ENCODE results near the gene CNTFR.

CNTFR gene

DNA sequence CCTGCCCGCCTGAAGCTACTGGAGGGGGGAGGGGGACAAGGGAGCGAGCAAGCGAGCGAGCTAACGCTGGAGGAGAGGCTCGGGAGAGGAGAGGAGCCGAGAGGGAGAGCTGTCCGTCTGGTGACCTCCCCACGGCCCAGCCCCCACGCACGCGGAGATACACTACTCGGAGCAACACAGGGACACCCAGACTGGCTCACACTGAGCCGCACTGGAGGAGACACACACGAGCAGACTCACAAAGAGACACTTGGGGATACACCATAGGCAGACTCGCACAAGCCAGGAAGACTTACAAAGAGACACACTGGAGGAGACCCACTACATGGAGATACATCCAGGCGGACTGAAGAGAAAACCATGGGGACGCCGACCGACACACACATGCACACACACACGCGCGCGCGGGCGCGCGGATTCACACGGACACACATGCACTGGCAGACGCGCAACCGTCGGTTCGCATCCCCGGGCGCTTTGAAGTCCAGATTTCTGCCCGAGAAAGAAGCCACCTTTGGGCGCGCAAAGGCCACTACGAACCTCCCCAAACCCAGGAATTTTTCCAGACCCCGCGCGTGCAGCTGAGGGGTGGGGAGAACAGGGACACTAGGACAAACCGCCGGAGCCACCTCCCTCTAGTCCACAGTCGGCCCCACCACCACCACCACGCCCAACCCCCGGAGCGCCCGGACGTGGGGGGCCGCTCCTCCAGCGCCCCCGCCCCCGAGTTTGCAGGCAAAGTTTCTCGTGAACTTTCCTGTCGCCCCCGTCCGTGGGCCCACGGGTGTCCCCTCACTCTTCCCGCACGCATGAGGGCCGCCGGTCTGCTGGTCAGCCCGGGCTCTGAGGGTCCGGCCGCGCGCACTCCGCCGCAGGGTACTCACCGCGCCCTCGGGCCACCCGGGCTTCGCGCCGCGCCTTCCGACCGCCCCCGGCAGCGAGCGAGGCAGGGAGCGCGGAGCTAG is 571 bp downstream of the CNTFR start:
- Mint-ChIP-seq H3K9me3 (no peaks in the 10 kb centered on the region), H3K4me3 (peak overlapping the region; percentile 88 to 92 (median 90)), H3K36me3 (ENCODE audit: low read depth) (no peaks in the 10 kb centered on the region), H3K27ac (peak overlapping the region; percentile 21 to 77 (median 68)), H3K4me1 (peaks cover 58% of the 10 kb centered on the region), H3K27me3 (ENCODE audit: low read depth) (peaks cover 83% of the 10 kb centered on the region)
- TF ChIP-seq, protein P1, sequence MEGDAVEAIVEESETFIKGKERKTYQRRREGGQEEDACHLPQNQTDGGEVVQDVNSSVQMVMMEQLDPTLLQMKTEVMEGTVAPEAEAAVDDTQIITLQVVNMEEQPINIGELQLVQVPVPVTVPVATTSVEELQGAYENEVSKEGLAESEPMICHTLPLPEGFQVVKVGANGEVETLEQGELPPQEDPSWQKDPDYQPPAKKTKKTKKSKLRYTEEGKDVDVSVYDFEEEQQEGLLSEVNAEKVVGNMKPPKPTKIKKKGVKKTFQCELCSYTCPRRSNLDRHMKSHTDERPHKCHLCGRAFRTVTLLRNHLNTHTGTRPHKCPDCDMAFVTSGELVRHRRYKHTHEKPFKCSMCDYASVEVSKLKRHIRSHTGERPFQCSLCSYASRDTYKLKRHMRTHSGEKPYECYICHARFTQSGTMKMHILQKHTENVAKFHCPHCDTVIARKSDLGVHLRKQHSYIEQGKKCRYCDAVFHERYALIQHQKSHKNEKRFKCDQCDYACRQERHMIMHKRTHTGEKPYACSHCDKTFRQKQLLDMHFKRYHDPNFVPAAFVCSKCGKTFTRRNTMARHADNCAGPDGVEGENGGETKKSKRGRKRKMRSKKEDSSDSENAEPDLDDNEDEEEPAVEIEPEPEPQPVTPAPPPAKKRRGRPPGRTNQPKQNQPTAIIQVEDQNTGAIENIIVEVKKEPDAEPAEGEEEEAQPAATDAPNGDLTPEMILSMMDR (IDR thresholded peaks at IDR 0.05; ENCODE audit: unreplicated experiment in 3 of 3), result no peak

DNA sequence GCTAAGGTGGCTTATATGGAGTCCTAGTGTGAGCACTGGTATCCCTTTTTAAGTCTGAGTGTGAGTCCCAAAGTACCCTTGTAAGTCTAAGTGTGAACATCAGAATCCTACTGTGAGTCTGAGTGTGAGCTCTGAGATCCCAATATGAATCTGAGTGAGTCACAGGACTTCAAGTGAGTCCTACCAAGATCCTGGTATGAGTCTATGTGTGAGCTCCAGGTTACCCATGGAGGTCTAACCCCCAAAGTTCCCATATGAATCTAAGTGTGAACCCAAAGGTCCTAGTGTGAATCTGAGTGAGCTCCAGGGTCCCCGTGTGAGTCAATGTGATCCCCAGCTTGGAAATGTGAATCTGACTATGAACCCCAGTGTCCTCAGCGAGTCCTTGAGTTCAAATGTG is 2.3 kb downstream of the CNTFR start:
- TF ChIP-seq, protein P1 (IDR thresholded peaks at IDR 0.05; ENCODE audit: unreplicated experiment in 3 of 3), result no peak
- Mint-ChIP-seq H3K4me3 (peak overlapping the region; percentile 88 to 92 (median 90)), H3K9me3 (no peaks in the 10 kb centered on the region), H3K36me3 (ENCODE audit: low read depth) (no peaks in the 10 kb centered on the region), H3K27me3 (ENCODE audit: low read depth) (peaks cover 69% of the 10 kb centered on the region), H3K4me1 (peaks cover 59% of the 10 kb centered on the region), H3K27ac (peak overlapping the region in 1 of 3 experiments; percentile 40)

DNA sequence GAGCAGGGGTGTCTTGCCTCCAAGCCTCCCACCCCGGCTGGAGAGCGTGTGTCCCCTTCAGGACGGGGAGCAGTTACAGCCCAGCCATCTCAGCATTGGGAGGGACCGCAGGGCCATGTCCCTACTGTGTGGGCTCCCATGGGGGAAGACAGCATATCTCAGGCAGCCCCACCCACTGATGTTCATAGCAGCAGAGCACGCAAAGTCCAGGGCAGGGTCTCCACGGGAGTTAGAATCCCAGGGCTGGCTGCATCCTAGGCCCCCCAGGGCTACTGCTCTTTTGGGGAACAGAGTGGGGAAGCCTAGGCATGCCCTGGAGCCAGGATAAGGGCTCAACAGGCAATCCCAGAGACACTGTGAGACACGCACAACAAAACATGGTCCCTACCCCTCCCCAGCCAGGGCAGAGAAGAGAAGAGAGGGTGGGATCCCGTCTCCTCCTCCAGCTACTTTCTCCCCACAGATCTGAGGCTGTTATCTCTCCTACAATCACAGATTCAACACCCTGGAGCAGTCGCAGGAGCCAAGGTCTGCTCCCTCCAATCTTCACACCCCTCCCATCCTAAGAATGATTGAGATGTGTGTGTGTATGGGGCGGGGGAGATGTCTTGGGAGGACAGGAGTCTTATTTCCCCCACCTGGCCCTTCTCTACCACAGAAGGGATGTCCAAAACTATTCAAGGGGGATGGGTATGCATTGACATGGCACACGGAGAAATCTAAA is 3.4 kb downstream of the CNTFR start:
- Mint-ChIP-seq H3K27me3 (ENCODE audit: low read depth) (peaks cover 65% of the 10 kb centered on the region), H3K36me3 (ENCODE audit: low read depth) (no peaks in the 10 kb centered on the region), H3K9me3 (no peaks in the 10 kb centered on the region), H3K4me3 (peak overlapping the region; percentile 88 to 92 (median 90)), H3K4me1 (peaks cover 63% of the 10 kb centered on the region), H3K27ac (peak overlapping the region in 2 of 3 experiments; percentile 14 to 78)
- TF ChIP-seq, protein P1 (IDR thresholded peaks at IDR 0.05; ENCODE audit: unreplicated experiment in 3 of 3), result no peak

DNA sequence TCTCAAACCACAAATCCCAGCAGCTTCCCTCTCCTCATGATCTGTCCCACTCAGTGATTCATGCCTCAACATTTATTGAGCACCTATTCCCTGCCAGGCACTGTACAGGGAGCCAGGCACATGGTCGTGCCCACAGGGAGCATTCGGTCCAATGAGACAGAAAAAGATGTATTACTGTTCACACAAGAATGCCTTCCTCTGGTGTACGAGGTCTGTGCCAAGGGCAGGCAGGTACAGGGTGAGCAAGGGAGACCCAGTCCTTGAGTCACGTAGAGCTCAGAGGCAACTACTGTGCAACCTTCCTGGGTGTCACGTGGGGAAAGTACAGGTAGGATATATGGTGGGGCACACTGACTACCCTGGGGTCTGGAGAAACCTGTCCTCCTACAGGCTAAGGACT is 4.6 kb downstream of the CNTFR start:
- H3K4me3 Mint-ChIP-seq, result no peak overlapping the region
- no peak overlapping the region for H3K27ac Mint-ChIP-seq

DNA sequence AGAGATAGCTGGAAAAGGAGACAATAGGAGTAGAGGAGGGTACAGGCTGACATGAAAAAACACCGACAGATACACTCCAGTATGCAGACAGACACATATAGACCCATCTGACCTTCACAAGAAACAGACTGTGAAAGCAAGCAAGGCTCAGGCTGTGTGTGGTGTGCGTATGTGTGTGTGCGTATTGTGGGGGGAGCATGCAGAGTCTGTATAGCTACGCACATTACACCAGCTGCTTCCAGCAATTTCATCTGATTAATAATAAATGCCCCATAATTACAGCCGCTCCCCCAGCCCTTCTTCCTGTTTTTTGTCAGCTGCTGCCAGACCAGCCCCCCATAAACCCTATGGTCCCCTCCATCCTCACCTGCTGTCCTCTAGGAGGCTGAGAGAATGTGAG is 6.7 kb downstream of the CNTFR start:
- peaks cover 75% of the 10 kb centered on the region for H3K4me1 Mint-ChIP-seq
- H3K4me3 Mint-ChIP-seq, result peak overlapping the region in 1 of 3 experiments; percentile 2
- TF ChIP-seq, protein P1 (IDR thresholded peaks at IDR 0.05; ENCODE audit: unreplicated experiment in 3 of 3), result no peak
- no peaks in the 10 kb centered on the region for H3K36me3 Mint-ChIP-seq (ENCODE audit: low read depth)
- peaks cover 61% of the 10 kb centered on the region for H3K27me3 Mint-ChIP-seq (ENCODE audit: low read depth)
- peak overlapping the region in 2 of 3 experiments; percentile 0 to 1 for H3K27ac Mint-ChIP-seq
- H3K9me3 Mint-ChIP-seq, result no peaks in the 10 kb centered on the region

More for the DNA sequence above, 4.6 kb downstream of the CNTFR start:
- peaks cover 65% of the 10 kb centered on the region for H3K27me3 Mint-ChIP-seq (ENCODE audit: low read depth)
- peaks cover 74% of the 10 kb centered on the region for H3K4me1 Mint-ChIP-seq
- H3K36me3 Mint-ChIP-seq (ENCODE audit: low read depth), result no peaks in the 10 kb centered on the region
- TF ChIP-seq, protein P1 (IDR thresholded peaks at IDR 0.05; ENCODE audit: unreplicated experiment in 3 of 3), result no peak
- no peaks in the 10 kb centered on the region for H3K9me3 Mint-ChIP-seq

All from nephron (organoid).